Measurements from ENCODE around the gene SPOP.

GRCh38 chr17:49587366-49588073 lies 90.4 kb downstream of the SPOP start:
- TF ChIP-seq TAF1 (IDR thresholded peaks at IDR 0.05; ENCODE audit: borderline replicate concordance, low read depth, low read length) (no peak), POLR2AphosphoS5 (IDR thresholded peaks at IDR 0.05; ENCODE audit: low read depth, low read length) (no peak), POLR2A (IDR thresholded peaks at IDR 0.05; ENCODE audit: low read depth, low read length) (no peak)

Measured in GM12892 (cell line).